Kidney tubule cell (primary cell): Measurements from ENCODE around the gene SLC26A8.
"Not testable (repeated sequence)": the region's sequence is repeated elsewhere in the genome, so short reads cannot be mapped to it uniquely, and the experiment has no call there.

Experiments
- DNase-seq: peaks from one replicate; pipeline ENCODE4 v3.0.0-alpha.2; 2018; ENCODE audit warnings: low spot score

SLC26A8 gene

DNA sequence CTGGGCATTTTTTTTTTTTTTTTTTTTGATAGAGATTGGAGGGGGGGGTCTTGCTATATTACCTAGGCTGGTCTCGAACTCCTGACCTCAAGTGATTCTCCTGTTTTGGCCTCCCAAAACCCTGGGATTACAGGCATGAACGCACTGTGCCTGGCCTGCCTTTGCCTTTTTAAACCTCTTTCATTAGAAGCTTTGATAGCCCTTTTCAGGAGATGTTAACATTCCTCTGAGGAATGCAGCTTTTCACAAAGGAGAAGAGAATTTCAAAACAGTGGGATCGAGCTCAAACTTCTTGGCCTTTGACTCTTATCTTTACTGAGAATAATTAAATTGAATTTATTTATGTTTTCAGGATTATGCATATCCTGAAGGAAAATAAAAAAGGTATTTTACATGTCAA is 31.3 kb downstream of the SLC26A8 start:
- no peak for DNase-seq

DNA sequence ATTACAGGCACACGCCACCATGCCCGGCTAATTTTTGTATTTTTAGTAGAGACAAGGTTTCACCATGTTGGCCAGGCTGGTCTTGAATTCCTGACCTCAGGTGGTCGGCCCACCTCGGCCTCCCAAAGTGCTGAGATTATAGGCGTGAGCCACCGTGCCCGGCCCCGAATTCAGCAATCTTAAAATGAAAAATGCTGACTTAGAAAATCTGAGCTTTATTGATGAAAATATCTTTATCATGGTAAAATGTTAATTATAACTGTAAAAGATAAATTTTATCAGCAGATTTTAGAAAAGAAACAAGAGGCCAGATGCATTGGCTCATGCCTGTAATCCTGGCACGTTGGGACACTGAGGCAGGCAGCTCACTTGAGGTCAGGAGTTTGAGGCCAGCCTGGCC is 36.4 kb downstream of the SLC26A8 start:
- DNase-seq, result not testable (repeated sequence)

DNA sequence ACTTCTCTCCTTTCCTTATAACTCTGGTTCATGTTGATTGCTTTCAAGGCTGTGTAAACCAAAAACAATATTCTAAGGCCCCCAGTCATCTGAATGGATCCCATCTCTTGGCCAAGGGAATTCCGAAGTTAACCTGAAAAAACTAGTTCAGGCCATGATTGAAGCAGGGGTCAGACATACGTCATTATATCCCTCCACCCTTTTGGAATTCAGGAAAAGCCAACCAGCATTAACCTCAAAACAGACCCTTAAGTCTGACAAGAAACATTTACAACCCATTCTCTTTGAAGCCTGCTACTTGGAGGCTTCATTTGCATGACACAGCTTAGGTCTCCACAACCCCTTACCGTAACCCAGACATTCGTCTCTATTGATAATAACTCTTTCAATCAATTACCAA is 39.7 kb downstream of the SLC26A8 start:
- no peak for DNase-seq

DNA sequence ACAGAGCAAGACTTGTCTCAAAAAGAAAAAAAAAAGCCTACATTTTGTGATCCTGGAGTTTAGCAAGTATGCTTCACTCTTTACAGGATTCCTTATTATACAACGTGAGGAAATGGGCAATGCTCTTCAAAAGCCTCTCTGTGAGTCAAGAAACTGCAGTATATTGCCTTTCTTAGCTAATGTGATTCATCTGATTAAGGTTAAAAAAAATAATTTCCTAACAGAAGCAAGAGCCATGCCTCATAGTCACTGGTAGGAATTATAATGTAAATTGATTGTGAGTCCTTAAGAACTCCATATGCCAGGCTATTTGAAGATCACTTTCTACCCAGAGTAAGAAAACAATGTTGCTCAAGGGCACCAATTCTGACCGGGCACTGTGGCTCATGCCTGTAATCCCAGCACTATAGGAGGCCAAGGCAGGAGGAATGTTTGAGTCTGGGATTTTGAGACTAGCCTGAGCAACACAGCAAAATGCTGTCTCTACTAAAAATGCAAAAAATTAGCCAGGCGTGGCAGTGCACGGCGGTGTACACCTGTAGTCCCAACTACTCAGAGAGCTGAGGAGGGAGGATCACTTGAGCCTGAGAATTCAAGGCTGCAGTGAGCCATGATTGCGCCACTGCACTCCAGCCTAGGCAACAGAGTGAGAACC is 43.3 kb downstream of the SLC26A8 start:
- no peak for DNase-seq

DNA sequence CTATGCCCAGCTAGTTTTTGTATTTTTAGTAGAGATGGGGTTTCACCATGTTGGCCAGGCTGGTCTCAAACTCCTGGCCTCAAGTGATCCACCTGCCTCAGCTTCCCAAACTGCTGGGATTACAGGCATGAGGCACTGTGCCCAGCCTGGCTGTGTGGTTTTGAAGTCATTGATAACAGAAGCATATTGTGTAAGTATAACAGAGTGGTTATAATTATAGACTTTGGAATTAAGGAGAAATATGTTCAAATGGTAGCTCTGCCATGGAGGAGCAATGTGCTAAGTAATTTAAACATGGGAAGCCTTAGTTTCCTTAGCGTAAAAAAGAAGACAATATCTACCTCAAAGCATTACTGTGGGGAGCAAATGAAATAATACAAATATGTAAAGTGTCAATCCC is 44.3 kb downstream of the SLC26A8 start:
- DNase-seq, result not testable (repeated sequence)

DNA sequence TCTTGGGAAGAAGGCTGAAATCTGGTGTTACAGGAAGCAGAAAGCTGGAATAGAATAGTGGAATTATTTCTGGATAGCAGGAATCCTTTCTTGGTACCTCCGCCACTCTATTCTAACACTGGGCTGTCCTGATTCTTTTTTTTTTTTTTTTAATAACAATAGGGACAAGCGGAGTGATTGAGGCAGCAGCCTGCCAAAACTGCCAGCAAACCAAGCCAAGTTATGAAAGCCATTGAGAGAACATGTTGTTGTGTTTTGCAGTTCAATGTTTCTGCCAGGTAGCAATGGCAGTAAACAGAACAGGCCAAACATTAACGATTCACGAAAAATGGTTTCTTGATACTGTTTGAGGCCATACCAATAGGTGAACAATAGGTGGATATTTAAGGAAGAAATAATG is 47.1 kb downstream of the SLC26A8 start:
- DNase-seq, result no peak

DNA sequence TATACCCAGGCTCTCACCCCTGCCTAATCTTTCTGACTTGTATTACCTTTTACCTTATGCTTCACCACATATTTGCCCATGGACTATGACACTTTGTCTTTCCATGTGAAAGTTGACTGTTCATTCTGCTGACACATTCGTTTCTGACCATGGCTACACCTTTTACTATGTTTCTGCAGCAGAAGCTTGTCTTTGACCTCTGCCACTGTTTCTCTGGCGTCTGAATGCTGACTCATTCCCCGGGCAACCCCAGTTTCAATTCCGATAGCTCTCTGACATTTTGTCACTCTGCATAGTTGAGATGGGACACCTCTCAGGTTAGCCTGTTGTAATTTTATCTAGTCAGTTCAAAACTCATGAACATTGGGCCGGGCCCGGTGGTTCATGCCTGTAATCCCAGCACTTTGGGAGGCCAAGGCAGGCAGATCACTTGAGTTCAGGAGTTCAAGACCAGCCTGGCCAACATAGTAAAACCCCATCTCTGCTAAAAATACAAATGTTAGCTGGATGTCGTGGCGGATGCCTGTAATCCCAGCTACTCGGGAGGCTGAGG is 50.7 kb downstream of the SLC26A8 start:
- DNase-seq, result peak; percentile 70

DNA sequence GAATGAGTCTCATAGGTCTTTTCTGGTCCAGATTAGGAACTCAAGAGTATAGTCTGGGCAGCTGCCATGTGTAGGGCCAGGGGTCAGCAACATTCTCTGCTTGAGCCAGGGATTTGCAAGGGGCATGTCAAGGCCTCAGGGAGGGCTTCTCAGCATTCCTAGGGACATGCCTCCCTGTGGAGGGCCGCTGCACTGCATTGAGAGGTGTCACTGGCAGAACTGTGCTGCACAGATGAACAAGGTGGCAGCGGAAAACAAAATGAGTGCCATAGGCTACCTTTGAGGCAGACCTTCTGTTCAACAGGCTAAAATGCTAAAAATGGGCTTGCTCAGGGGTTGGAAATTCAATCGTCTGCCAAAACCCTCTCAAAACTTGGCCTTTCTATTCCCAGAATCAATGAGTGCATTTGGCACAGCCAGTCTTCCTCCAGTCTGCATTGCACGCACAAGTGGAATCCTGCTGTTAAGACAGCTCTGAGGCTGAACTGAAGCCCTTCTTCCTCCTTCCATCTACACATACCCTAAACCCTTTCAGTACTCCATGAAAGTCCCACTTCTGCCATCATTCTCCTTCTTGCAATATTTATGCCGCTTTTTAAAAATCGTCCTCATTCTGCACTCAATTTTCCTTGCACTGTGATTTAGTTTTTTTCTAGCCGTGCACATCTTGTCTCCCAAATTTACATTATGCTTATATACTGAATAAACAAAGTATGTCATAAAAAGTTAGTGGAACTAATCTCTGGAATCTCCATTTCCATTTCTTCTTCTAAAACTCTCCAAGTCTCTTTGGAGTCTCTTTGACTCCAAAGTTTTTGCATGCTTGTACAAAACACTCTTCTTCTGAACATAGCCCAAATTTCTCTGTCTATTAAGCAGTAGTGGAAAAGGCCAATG is 51.7 kb downstream of the SLC26A8 start:
- DNase-seq, result no peak

DNA sequence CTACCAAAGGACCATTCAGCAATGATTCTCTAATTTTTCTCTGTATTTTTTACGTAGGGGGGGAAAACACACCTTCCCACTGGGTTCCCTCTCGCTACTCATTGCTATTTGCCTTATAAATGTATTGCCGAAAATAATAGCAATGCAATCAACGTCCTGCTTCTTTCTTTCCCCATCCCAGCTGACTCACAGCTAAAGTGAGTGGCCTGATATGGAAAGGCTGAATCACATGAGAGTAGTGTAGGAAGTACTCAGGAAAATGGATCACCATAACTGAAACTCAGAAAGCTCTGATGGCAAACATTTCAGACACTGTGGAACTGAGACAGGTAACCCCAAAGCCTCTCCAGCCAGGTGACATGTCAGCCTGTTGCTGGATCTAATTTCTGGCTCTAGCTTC is 54.3 kb downstream of the SLC26A8 start:
- DNase-seq, result peak; percentile 73

DNA sequence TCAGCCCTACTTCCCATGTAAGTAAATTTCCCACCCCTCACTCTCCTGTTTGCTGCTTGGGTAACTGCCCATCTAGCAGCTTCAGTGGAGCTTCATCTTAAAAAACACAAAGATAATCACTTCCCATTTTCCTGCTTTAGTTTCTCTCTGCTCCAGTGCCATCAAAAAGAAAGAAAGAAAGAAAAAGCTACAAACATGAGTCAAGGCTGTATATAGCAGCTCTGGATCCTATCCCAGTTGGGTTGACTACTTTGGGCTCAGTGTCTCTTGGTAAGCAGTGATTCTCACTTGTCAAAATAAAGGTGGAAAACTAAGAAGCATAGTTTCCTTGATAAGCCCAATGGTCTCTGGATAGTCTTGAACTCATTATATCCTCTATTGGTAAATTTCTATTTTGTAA is 54.8 kb downstream of the SLC26A8 start:
- no peak for DNase-seq

DNA sequence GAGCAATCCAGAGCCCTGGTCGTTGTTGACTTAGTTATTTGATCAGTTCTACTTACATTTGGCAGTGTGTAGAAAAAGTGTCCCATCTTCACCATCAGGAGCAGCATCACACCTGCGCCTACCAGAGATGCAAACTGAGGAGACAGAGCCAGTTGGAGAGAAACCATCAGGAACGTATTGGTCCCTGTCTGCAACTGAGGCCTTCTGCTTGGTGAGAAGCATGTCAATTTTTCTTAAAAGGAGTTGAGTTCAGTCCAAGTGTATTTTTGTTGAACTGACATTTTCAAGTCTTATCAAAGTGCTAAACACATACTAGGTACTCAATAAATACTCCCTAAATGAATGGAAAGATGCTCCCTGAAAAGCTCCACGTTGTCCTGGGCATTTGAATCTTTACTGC is 55.6 kb downstream of the SLC26A8 start:
- no peak for DNase-seq

DNA sequence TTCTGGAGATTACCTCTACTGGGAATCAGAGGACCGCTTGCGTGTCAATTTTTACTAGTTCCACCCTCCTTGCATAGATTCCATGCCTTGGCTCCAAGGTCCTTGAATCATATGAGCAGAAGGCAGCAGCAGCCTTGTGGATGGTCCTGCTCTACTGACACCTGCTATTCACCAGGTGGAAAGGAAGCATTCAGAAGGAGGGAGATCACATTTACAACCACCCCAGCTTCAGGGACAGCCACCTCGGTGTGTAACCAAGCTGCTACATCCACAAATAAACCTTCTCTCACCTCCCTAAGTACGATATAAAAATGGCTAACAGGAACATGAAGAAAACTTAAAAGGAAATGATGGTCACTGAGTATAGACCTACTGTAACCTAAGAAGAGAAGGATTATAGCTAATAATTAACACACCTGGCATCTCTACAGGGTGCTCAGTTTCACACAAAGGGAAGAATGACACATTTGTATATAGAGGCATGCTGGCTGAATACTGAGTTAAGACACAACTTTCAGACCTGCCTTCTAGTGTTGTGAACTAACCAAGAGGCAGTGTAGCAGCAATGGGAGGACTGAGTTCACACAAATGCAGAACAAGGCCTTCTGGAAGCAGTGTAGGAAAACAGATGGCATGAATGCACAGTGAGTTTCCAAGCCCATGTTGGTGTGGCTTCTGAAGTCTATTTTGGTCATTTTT is 57.2 kb downstream of the SLC26A8 start:
- DNase-seq, result peak; percentile 86

DNA sequence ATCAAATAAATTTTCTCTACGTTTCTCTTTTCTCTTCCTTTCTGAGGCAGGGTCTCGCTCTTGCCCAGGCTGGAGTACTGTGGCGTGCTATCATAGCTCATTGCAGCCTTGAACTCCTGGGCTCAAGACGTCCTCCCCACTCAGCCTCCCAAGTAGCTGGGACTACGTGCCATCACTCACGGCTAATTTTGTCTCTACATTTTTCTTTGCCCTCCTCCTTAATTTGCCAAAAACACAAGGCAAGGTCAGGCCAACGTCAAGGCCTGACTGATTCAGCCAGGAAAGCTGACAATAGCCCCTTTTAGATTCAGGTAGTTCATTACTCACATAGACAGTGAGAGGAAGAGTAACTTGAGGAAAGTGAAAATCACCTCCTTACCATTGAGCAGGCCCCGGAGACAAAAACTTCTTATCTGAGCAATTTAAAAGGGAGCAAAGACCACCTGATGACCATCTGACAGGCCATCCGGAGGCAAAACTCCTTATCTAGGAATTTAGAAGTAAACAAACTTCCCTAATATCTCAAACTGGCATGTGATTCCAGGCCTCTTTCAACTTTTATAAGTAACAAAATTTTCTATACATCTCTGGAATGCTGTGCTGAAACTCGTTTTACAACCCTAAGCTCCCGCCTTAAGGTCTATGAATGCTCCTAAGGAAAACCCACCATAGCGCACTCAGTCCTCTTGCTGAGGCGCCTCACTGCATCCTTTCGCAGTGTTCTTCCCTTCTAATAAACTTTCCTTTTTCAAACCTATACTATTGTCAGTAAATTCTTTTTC is 61.5 kb downstream of the SLC26A8 start:
- no peak for DNase-seq

DNA sequence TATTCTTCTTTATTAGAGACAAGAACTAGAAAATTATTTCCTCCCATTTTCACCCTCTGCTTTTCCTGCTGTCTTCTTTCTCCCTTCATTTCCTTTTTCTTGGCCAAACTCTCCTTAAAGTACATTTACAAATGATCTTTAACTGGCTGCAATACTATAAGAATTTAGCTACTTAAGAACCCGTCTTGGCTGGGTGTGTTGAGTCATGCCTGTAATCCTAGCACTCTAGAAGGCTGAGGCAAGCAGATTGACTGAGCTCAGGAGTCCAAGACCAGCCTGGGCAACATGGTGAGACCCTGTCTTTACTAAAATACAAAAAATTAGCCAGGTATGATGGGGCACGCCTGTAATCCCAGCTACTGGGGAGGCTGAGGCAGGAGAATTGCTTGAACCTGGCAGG is 64.3 kb downstream of the SLC26A8 start:
- DNase-seq, result no peak

DNA sequence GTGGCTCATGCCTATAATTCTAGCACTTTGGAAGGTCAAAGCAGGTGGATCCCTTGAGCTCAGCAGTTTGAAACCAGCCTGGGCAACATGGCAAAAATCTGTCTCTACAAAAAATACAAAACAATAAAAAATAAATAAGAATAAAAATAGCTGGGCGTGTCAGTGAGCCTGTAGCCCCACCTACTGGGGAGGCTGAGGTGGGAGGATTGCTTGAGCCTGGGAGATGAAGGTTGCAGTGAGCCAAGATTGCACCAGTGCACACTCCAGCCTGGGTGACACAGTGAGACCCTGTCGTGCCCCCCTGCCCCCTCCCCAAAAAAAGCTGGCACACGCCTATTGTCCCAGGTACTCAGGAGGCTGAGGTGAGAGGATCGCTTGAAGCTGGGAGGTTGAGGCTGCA is 68.5 kb downstream of the SLC26A8 start:
- no peak for DNase-seq

DNA sequence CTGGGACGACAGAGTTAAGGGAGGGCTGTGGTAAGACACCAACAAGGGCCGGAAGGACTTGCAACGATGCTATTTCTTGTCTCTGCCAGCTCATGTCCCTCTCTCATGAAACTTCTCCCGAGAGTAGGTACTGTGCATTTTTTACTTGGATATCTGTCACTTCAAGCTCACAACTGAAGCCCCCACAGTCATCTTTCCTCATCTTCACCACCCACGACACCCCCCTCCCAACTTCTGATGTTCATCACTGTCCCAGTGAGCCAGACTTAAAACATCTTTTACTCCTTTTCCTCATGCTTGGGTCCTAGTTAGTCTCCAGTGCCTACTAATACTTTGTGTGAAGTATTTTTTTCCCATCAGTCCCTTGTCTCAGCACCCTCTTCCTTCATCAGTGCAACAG is 68.9 kb downstream of the SLC26A8 start:
- DNase-seq, result no peak

DNA sequence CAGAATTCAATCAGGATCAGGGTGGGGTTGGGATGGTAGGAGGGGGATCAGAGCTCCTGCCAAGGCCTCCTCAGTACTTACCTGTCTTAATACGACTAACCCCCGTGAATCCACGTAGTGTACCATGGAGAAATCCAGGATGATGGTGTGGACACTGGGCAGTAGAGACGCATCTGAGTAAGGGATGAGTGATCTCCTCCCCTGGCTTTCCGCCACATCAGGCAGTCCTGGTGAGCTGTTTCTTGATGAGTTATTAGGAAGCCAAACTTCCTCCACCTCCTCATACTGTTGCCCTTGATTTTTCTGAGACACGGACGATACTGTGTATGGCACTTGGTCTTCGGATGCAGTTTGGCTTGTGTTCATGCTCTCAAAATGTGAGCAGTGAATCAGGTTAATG is 69.4 kb downstream of the SLC26A8 start:
- peak; percentile 52 for DNase-seq

DNA sequence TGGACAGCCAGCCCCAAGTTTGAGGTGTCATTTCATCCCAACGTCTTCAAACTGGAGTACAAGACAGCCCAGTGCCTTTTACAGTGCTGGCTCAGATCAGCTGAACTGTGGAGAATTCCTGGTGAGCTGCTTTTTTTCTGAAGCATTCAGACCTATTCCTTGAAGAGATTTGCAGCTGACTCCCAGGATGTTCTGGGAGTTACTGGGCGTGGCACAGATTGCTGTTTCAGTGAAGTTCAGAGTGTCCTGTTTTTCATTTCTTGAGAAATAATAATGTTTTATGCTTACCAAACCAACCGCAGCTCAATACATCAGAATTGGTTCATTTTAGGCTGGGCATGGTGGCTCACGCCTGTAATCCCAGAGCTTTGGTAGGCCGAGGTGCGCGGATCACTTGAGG is 70.1 kb downstream of the SLC26A8 start:
- no peak for DNase-seq

DNA sequence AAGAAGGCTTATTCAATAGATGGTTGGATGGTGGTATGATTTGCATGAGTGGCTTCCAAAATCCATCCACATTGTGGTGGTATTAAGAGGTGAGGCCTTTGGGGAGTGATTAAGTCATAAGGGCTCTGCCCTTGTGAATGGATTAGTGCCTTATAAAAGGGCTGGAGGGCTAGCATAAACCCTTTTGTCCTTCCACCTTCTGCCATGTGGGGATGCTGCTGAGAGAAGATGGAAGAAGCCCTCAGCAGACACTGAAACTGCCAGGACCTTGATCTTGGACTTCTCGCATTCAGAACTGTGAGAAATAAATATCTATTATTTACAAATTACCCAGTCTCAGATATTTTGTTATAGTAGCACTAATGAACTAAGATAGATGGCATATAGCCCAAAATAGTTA is 75.7 kb downstream of the SLC26A8 start:
- DNase-seq, result peak; percentile 20

DNA sequence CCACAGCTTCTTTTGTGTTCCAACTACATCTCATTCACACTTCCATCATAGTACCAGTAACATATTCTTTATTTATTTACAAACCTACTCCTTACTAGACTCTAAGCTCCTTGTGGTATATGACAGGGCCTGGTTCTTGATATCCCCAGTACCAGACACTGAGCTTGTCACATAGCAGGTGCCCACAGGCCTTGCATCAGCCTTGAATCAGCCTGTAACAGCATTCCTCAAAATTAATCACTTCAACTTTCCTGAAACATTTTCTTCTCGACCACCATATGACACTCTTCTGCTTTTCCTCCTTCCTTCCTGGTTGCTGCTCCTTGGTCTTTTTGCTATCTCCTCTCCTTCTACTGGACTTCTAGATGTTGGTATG is 78.8 kb downstream of the SLC26A8 start:
- peak; percentile 79 for DNase-seq

DNA sequence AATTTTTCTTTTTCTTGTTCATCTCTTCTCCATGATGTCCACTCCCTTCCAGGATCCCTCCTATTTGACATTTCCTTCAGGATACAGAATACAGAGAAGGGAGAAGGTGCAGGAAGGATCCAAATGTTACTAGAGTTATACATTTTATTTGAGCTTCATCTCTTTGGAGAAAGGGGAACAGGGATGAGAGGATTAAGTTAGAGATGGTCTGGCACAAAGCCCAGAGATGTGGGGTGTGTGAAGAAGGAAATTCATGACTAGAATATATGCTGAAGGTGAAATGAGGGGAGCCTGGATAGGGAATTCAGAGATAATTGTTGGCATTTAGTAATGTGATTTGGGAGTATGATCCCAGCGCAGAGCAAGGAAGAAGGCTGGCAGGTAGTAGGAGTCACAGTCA is 81.1 kb downstream of the SLC26A8 start:
- no peak for DNase-seq

DNA sequence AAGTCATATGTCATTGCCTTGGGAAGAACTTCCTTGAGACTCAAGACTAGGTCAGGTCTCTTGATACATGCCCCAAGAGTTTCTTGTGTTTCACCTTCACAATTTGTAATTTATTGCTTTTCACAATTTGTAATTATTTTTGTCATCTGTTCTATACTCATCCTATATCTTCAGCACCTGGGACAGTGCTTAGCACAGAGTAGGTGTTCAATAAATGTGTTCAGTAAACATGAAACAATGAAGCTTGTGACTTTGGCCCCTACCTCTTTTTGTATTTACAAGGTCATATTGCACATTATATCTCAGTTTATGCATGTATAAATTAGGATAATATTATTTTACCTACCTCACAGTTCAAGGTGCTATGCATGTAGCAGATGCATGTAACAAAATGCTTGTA is 82.1 kb downstream of the SLC26A8 start:
- no peak for DNase-seq
